Activated naive CD4-positive, alpha-beta T cell treated with anti-CD3 and anti-CD28 coated beads for 36 hours (primary cell): Measurements from ENCODE around the gene ATG101. TPM values are rescaled to one million over a fixed set of nuclear protein-coding genes. Genes with fewer than 3 reads are reported as not detected.

ENCODE experiments used
- CTCF ChIA-PET: fragments of 350-600 bp; sonication (Branson Sonifier 250); formaldehyde crosslinking; loops from one replicate; lab custom pipeline; 2021; ENCODE audit warnings: antibody characterized with exemption; lab: Charles Lee
- DNase-seq: peaks from one replicate; pipeline ENCODE4 v3.0.0-alpha.2; 2020
- H3K27ac Mint-ChIP-seq: one replicate; pipeline ENCODE4 v1.8.0; 2021; ENCODE audit warnings: mild to moderate bottlenecking, mixed read lengths
- H3K27me3 Mint-ChIP-seq: one replicate; pipeline ENCODE4 v1.8.0; 2021; ENCODE audit warnings: low read depth, mixed read lengths
- H3K36me3 Mint-ChIP-seq: one replicate; pipeline ENCODE4 v1.8.0; 2021; ENCODE audit warnings: low read depth, mixed read lengths
- H3K4me1 Mint-ChIP-seq: one replicate; pipeline ENCODE4 v1.8.0; 2021; ENCODE audit warnings: low read depth, mixed read lengths
- H3K4me3 Mint-ChIP-seq: one replicate; pipeline ENCODE4 v1.8.0; 2021; ENCODE audit warnings: mild to moderate bottlenecking, moderate library complexity, mixed read lengths
- H3K9me3 Mint-ChIP-seq: one replicate; pipeline ENCODE4 v1.8.0; 2021; ENCODE audit warnings: mixed read lengths
- intact Hi-C: fragments of 100-400 bp; cut with micrococcal nuclease; formaldehyde crosslinking; loops from one replicate; pipeline ENCODE4 v1.15.1; 2023
- total RNA-seq, 2 experiments: library from RNA; stranded (reverse); gene quantifications; one replicate each; pipeline ENCODE4 v1.2.3, GENCODE V29; 2021

ATG101 gene
- total RNA-seq, 2 experiments from 2014 or later: 21.8 to 22.0 TPM

- no peaks in the 10 kb centered on the region for H3K36me3 Mint-ChIP-seq
- peaks cover 11% of the 10 kb centered on the region for H3K27me3 Mint-ChIP-seq
- H3K27ac Mint-ChIP-seq: no peak overlapping the region
- H3K4me3 Mint-ChIP-seq: no peak overlapping the region
- CTCF ChIA-PET: interaction anchor here (1.1 to 7.4 kb wide), 2 partner anchors 22 to 100 kb away, joined by 3 to 91 read pairs; no protein-coding TSS in a partner anchor
- H3K4me1 Mint-ChIP-seq: no peaks in the 10 kb centered on the region
- intact Hi-C loops: no loop called here
- no peaks in the 10 kb centered on the region for H3K9me3 Mint-ChIP-seq
- DNase-seq: no peak
Measured at GRCh38 chr12:52125476-52125900, 55.7 kb downstream of the ATG101 start.

DNA sequence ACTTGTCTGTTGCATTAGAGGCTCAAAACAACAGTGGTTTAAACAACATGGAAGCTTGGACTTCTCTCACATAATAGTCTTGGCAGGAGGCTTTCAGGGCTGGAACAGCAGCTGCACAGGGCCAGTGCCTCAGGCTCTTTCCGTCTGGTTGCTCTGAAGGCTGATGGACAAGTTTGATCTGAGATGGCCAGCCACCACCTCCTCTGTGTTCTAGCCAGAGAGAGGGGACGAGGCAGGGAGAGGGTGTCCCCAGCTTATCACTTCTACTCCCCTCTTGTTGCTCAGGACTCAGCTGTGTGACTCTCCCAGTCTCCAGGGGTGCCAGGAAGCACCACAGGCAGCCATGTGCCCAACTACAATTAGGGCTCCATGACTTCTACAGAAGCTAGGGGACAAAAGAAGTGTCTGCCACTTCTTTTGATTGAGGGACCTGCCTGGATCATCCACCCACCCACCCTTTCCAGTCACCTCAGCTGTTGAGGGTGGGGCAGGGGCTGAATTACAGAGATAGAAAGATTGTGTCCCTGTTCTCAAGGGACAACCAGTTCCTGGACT, 56.3 kb downstream of the ATG101 start:
- Mint-ChIP-seq H3K9me3 (no peaks in the 10 kb centered on the region), H3K4me1 (no peaks in the 10 kb centered on the region), H3K27me3 (peaks cover 8% of the 10 kb centered on the region), H3K27ac (no peak overlapping the region), H3K4me3 (no peak overlapping the region), H3K36me3 (no peaks in the 10 kb centered on the region)
- intact Hi-C loops: no loop called here
- CTCF ChIA-PET: interaction anchor here (1.1 to 7.4 kb wide), 2 partner anchors 21 to 101 kb away, joined by 3 to 91 read pairs; no protein-coding TSS in a partner anchor
- no peak for DNase-seq

Other genes starting within 250 kb of the ATG101 start
- gene FIGNL2, start 221.3 kb upstream of the ATG101 start, total RNA-seq: under 1 TPM; 0.25 to 0.36 TPM
- not detected for gene ANKRD33, start 181.9 kb upstream of the ATG101 start, total RNA-seq
- gene ACVRL1, start 162.5 kb upstream of the ATG101 start, total RNA-seq: not detected
- gene ACVR1B, start 118.3 kb upstream of the ATG101 start, total RNA-seq: 1 to 10 TPM; 8.7 to 9.1 TPM
- gene TAMALIN, start 63.0 kb upstream of the ATG101 start, total RNA-seq: 10 to 100 TPM; 14.7 to 14.8 TPM
- gene NR4A1, start 18.5 kb upstream of the ATG101 start, total RNA-seq: 10 to 100 TPM; 64.2 to 64.8 TPM
- not detected for gene SMIM41, start 9.7 kb downstream of the ATG101 start, total RNA-seq
- not detected for gene KRT80, start 122.0 kb downstream of the ATG101 start, total RNA-seq
- gene KRT7, start 163.3 kb downstream of the ATG101 start, total RNA-seq: 1 to 10 TPM; 1.9 to 3.4 TPM
- gene KRT86, start 204.7 kb downstream of the ATG101 start, total RNA-seq: under 1 TPM in 1 of 2 experiments, not detected in 1; 0.15 TPM
- gene KRT81, start 221.6 kb downstream of the ATG101 start, total RNA-seq: not detected